Suprapubic skin (tissue), 4 donors: ENCODE results near the gene EGLN1. TPM values are rescaled to one million over a fixed set of nuclear protein-coding genes. Genes with fewer than 3 reads are reported as not detected.

ENCODE experiments used
- DNase-seq, 2 donors: peaks; one replicate each; pipeline ENCODE4 v3.0.0-alpha.2; 2019; ENCODE audit warnings: low spot score in 2 of 2
- H3K27ac ChIP-seq: fragments of 200-600 bp; sonication (generic); one replicate; pipeline ENCODE4 v1.5.1; 2019
- H3K27me3 ChIP-seq: fragments of 200-600 bp; sonication (generic); one replicate; pipeline ENCODE4 v1.5.1; 2019
- H3K36me3 ChIP-seq: fragments of 200-600 bp; sonication (generic); one replicate; pipeline ENCODE4 v1.5.1; 2019
- H3K4me1 ChIP-seq: fragments of 200-600 bp; sonication (generic); one replicate; pipeline ENCODE4 v1.5.1; 2019
- H3K4me3 ChIP-seq: fragments of 200-600 bp; sonication (generic); one replicate; pipeline ENCODE4 v1.5.1; 2019; ENCODE audit warnings: mild to moderate bottlenecking
- H3K9me3 ChIP-seq: fragments of 200-600 bp; sonication (generic); one replicate; pipeline ENCODE4 v1.5.1; 2019
- EP300 ChIP-seq: sonication (generic); formaldehyde crosslinking; IDR thresholded peaks from one replicate; pipeline ENCODE4 v1.6.1; 2017; ENCODE audit warnings: antibody characterized with exemption
- POLR2A ChIP-seq, 2 donors: fragments of 450-650 bp; IDR thresholded peaks; one replicate each; pipeline ENCODE4 v1.6.1; 2017; ENCODE audit warnings: antibody characterized with exemption in 2 of 2, mild to moderate bottlenecking in 2 of 2, moderate library complexity in 2 of 2
- POLR2AphosphoS5 ChIP-seq, 3 donors: sonication (generic); formaldehyde crosslinking; IDR thresholded peaks; one replicate each; pipeline ENCODE4 v1.6.1; 2017; ENCODE audit warnings: antibody characterized with exemption in 3 of 3
- WGBS: methylation state at CpG from one replicate; pipeline ENCODE4 v1.1.5; 2018; 5-methylcytosine and 5-hydroxymethylcytosine counted together
- total RNA-seq, 4 donors: library from RNA; depleted of rRNA; stranded (reverse); fragments of >200 nt; gene quantifications; one replicate each; pipeline ENCODE4 v1.1.0, GENCODE V29; 2016
- TF ChIP-seq, protein P1 (sequence below), 2 donors: fragments of 200-600 bp in 1 of 2; fragments of 450-650 bp in 1 of 2; sonication (generic) in 1 of 2; IDR thresholded peaks; one replicate each; pipeline ENCODE4 v1.5.1; 2016 to 2019; ENCODE audit warnings: antibody characterized with exemption in 2 of 2, mild to moderate bottlenecking in 1 of 2, moderate library complexity in 1 of 2

EGLN1 gene
- total RNA-seq, 4 donors from 2014 or later: 33.8 to 44.5 (median 39.4) TPM

DNA sequence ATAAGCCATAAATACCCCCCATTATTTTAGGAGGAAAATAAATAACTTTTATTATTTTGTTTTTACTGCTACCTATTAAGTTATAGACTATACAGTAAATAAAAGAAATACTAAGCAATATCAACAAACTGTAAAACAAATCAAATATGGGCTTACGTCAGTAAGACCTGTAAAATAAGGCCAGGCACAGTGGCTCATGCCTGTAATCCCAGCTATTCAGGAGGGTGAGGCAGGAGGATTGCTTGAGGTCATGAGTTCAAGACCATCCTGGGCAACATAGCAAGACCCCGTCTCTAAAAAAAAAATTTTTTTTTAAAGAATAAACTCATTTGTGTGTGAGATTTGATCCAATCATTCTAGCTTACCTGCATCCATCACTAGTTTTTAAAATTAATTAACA, 17.8 kb downstream of the EGLN1 start:
- no peak for DNase-seq
- TF ChIP-seq POLR2AphosphoS5 (IDR thresholded peaks at IDR 0.05): no peak
- TF ChIP-seq, protein P1, sequence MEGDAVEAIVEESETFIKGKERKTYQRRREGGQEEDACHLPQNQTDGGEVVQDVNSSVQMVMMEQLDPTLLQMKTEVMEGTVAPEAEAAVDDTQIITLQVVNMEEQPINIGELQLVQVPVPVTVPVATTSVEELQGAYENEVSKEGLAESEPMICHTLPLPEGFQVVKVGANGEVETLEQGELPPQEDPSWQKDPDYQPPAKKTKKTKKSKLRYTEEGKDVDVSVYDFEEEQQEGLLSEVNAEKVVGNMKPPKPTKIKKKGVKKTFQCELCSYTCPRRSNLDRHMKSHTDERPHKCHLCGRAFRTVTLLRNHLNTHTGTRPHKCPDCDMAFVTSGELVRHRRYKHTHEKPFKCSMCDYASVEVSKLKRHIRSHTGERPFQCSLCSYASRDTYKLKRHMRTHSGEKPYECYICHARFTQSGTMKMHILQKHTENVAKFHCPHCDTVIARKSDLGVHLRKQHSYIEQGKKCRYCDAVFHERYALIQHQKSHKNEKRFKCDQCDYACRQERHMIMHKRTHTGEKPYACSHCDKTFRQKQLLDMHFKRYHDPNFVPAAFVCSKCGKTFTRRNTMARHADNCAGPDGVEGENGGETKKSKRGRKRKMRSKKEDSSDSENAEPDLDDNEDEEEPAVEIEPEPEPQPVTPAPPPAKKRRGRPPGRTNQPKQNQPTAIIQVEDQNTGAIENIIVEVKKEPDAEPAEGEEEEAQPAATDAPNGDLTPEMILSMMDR (IDR thresholded peaks at IDR 0.05): no peak
- no peak for TF ChIP-seq POLR2A (IDR thresholded peaks at IDR 0.05)
- no peak for TF ChIP-seq EP300
- peaks cover 37% of the 10 kb centered on the region for H3K4me1 ChIP-seq

GRCh38 chr1:231401478-231401877, 20.6 kb downstream of the EGLN1 start:
- H3K9me3 ChIP-seq: no peaks in the 10 kb centered on the region
- DNase-seq: no peak
- no peak overlapping the region for H3K27ac ChIP-seq
- no peaks in the 10 kb centered on the region for H3K27me3 ChIP-seq
- WGBS: 57% methylated on average over 1 of the region's 1 CpG
- no peaks in the 10 kb centered on the region for H3K36me3 ChIP-seq
- no peak overlapping the region for H3K4me3 ChIP-seq
- TF ChIP-seq POLR2A (IDR thresholded peaks at IDR 0.05): no peak
- H3K4me1 ChIP-seq: peaks cover 13% of the 10 kb centered on the region

More for the DNA sequence above, 17.8 kb downstream of the EGLN1 start:
- 94% methylated on average over 2 of the region's 2 CpGs for WGBS
- H3K36me3 ChIP-seq: no peaks in the 10 kb centered on the region
- no peak overlapping the region for H3K27ac ChIP-seq
- H3K4me3 ChIP-seq: no peak overlapping the region
- H3K9me3 ChIP-seq: no peaks in the 10 kb centered on the region
- no peaks in the 10 kb centered on the region for H3K27me3 ChIP-seq

GRCh38 chr1:231397886-231398671, 24.0 kb downstream of the EGLN1 start:
- Histone ChIP-seq H3K27ac (no peak overlapping the region), H3K9me3 (no peaks in the 10 kb centered on the region), H3K27me3 (no peaks in the 10 kb centered on the region), H3K4me1 (peaks cover 26% of the 10 kb centered on the region), H3K36me3 (no peaks in the 10 kb centered on the region), H3K4me3 (no peak overlapping the region)
- no peak for TF ChIP-seq POLR2AphosphoS5 (IDR thresholded peaks at IDR 0.05)
- no peak for TF ChIP-seq EP300
- TF ChIP-seq, protein P1 (IDR thresholded peaks at IDR 0.05): no peak
- TF ChIP-seq POLR2A (IDR thresholded peaks at IDR 0.05): no peak
- DNase-seq: no peak
- WGBS: 95% methylated on average over 4 of the region's 4 CpGs

- Histone ChIP-seq H3K36me3 (no peaks in the 10 kb centered on the region), H3K4me3 (no peak overlapping the region), H3K27me3 (no peaks in the 10 kb centered on the region), H3K4me1 (peaks cover 26% of the 10 kb centered on the region), H3K27ac (no peak overlapping the region), H3K9me3 (no peaks in the 10 kb centered on the region)
- no peak for DNase-seq
- WGBS: 77% methylated on average over 2 of the region's 2 CpGs
- no peak for TF ChIP-seq POLR2AphosphoS5 (IDR thresholded peaks at IDR 0.05)
Observed at GRCh38 chr1:231396643-231397042, 25.4 kb downstream of the EGLN1 start.

DNA sequence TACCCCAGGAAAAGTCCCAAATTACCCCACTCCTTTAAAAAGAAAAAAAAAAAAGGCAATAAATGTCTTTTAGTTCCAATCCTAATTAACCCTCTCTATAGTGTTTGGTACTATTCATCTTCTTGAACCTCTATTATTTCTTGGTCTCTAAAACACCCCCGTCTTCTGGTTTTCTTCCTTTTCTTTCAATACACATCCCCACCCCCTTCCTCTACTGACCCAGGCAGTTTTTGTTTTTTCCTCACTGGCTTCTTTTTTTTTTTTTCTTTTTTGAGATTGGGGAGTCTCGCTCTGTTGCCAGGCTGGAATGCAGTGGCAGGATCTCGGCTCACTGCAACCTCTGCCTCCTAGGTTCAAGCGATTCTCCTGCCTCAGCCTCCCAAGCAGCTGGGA, 26.1 kb downstream of the EGLN1 start:
- 84% methylated on average over 4 of the region's 4 CpGs for WGBS
- no peaks in the 10 kb centered on the region for H3K9me3 ChIP-seq
- H3K4me1 ChIP-seq: peaks cover 26% of the 10 kb centered on the region
- H3K36me3 ChIP-seq: no peaks in the 10 kb centered on the region
- no peaks in the 10 kb centered on the region for H3K27me3 ChIP-seq
- no peak for TF ChIP-seq POLR2AphosphoS5 (IDR thresholded peaks at IDR 0.05)
- TF ChIP-seq POLR2A (IDR thresholded peaks at IDR 0.05): no peak
- TF ChIP-seq, protein P1 (IDR thresholded peaks at IDR 0.05): no peak
- TF ChIP-seq EP300: no peak
- no peak for DNase-seq
- H3K27ac ChIP-seq: peak overlapping the region; percentile 42
- no peak overlapping the region for H3K4me3 ChIP-seq

- Histone ChIP-seq H3K9me3 (no peaks in the 10 kb centered on the region), H3K27ac (peak overlapping the region; percentile 42), H3K36me3 (no peaks in the 10 kb centered on the region), H3K27me3 (no peaks in the 10 kb centered on the region), H3K4me3 (no peak overlapping the region), H3K4me1 (peaks cover 26% of the 10 kb centered on the region)
- DNase-seq: no peak
- TF ChIP-seq, protein P1 (IDR thresholded peaks at IDR 0.05): no peak
- no peak for TF ChIP-seq POLR2A (IDR thresholded peaks at IDR 0.05)
- 21% methylated on average over 10 of the region's 10 CpGs for WGBS
Observed at GRCh38 chr1:231395076-231395997, 26.8 kb downstream of the EGLN1 start.
